Endodermal cell (in vitro differentiated cells): ENCODE measurements around the gene TMEM132A. TPM values are rescaled to one million over a fixed set of nuclear protein-coding genes. Genes with fewer than 3 reads are reported as not detected.

ENCODE experiments used
- DNase-seq: peaks from one replicate; pipeline ENCODE4 v3.0.0-alpha.2; 2017
- H3K27ac ChIP-seq: 2 replicates; pipeline ENCODE4 v1.5.1; 2013; ENCODE audit warnings: mild to moderate bottlenecking, low read depth, low read length, moderate library complexity
- H3K27me3 ChIP-seq: 2 replicates; pipeline ENCODE4 v1.6.1; 2013; ENCODE audit warnings: mild to moderate bottlenecking, low read length, moderate library complexity; ENCODE audit not compliant: insufficient read depth, control insufficient read depth, poor library complexity, severe bottlenecking
- H3K36me3 ChIP-seq: 2 replicates; pipeline ENCODE4 v1.7.0; 2013; ENCODE audit warnings: mild to moderate bottlenecking, low read length, moderate library complexity; ENCODE audit not compliant: control insufficient read depth, insufficient read depth
- H3K4me1 ChIP-seq: one replicate; pipeline ENCODE4 v1.7.0; 2013; ENCODE audit warnings: low read length; ENCODE audit not compliant: control insufficient read depth, insufficient read depth
- H3K4me3 ChIP-seq: 2 replicates; pipeline ENCODE4 v1.5.1; 2013; ENCODE audit warnings: mild to moderate bottlenecking, low read length, moderate library complexity
- H3K9ac ChIP-seq: 2 replicates; pipeline ENCODE4 v1.6.1; 2013; ENCODE audit warnings: mild to moderate bottlenecking, low read length, moderate library complexity; ENCODE audit not compliant: poor library complexity, severe bottlenecking; ENCODE audit errors: extremely low read depth
- H3K9me3 ChIP-seq: 2 replicates; pipeline ENCODE4 v1.6.1; 2013; ENCODE audit warnings: mild to moderate bottlenecking, low read length, moderate library complexity; ENCODE audit not compliant: control insufficient read depth
- H3K27ac Mint-ChIP-seq: 2 replicates; pipeline ENCODE4 v1.8.0; 2020; ENCODE audit warnings: mixed read lengths
- H3K27me3 Mint-ChIP-seq: 2 replicates; pipeline ENCODE4 v1.8.0; 2021; ENCODE audit warnings: mild to moderate bottlenecking, mixed read lengths; ENCODE audit not compliant: insufficient read depth
- H3K36me3 Mint-ChIP-seq: 2 replicates; pipeline ENCODE4 v1.8.0; 2020; ENCODE audit warnings: low read depth, mixed read lengths
- H3K4me1 Mint-ChIP-seq: 2 replicates; pipeline ENCODE4 v1.8.0; 2020; ENCODE audit warnings: mixed read lengths
- H3K4me3 Mint-ChIP-seq: 2 replicates; pipeline ENCODE4 v1.8.0; 2020; ENCODE audit warnings: mild to moderate bottlenecking, moderate library complexity, mixed read lengths
- H3K9me3 Mint-ChIP-seq: 2 replicates; pipeline ENCODE4 v1.8.0; 2020; ENCODE audit warnings: mild to moderate bottlenecking, mixed read lengths
- WGBS, 2 experiments: methylation state at CpG; one replicate each; pipeline versions ENCODE4 v1.1.5 to v1.1.7; 2013; ENCODE audit warnings: missing lambda C conversion rate in 2 of 2, mixed read lengths in 1 of 2; ENCODE audit not compliant: insufficient coverage in 1 of 2, insufficient read length in 1 of 2; 5-methylcytosine and 5-hydroxymethylcytosine counted together
- total RNA-seq, 2 donors: library from RNA; stranded (reverse); fragmentation: NEBNext Ultra II Directional in 1 of 2; extraction: Animal tissue kit (Norgen Biotek cat#: 25700) in 1 of 2; gene quantifications; 2 replicates in 1 of 2; 3 replicates in 1 of 2; pipeline ENCODE4 v1.2.1, GENCODE V29; 2021
- TF ChIP-seq, protein P1 (sequence below): fragments of 200-600 bp; sonication (generic); conservative IDR thresholded peaks from 2 replicates; pipeline ENCODE4 v1.5.0; 2021; ENCODE audit warnings: antibody characterized with exemption, mild to moderate bottlenecking

The TMEM132A gene
- total RNA-seq, 2 donors from 2014 or later = 135 to 140 TPM

DNA sequence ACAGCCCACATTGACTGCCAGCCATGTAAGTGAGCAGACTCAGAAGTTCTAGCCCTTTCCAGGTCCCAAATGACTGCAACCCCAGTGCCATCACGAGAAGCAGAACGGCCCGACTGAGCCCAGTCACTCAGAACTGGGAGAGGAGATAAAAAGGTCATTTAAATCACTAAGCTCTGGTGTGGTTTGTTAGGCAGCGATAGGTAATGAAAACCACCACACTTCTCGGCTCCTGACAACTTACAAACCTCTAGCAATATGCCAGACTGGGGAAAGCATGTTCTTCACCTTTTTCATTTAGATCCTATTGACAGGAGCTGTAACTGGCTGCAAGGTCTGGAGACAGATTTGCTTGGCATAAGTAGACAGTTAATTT, 21.0 kb downstream of the TMEM132A start:
- Histone ChIP-seq H3K9me3 (no peaks in the 10 kb centered on the region), H3K4me1 (no peaks in the 10 kb centered on the region), H3K4me3 (no peak overlapping the region), H3K9ac (no peak overlapping the region), H3K36me3 (no peaks in the 10 kb centered on the region), H3K27ac (no peak overlapping the region), H3K27me3 (peaks cover 24% of the 10 kb centered on the region)
- Mint-ChIP-seq H3K9me3 (no peaks in the 10 kb centered on the region), H3K4me3 (no peak overlapping the region), H3K36me3 (no peaks in the 10 kb centered on the region), H3K4me1 (no peaks in the 10 kb centered on the region), H3K27me3 (peaks cover 34% of the 10 kb centered on the region), H3K27ac (no peak overlapping the region)
- TF ChIP-seq, protein P1, sequence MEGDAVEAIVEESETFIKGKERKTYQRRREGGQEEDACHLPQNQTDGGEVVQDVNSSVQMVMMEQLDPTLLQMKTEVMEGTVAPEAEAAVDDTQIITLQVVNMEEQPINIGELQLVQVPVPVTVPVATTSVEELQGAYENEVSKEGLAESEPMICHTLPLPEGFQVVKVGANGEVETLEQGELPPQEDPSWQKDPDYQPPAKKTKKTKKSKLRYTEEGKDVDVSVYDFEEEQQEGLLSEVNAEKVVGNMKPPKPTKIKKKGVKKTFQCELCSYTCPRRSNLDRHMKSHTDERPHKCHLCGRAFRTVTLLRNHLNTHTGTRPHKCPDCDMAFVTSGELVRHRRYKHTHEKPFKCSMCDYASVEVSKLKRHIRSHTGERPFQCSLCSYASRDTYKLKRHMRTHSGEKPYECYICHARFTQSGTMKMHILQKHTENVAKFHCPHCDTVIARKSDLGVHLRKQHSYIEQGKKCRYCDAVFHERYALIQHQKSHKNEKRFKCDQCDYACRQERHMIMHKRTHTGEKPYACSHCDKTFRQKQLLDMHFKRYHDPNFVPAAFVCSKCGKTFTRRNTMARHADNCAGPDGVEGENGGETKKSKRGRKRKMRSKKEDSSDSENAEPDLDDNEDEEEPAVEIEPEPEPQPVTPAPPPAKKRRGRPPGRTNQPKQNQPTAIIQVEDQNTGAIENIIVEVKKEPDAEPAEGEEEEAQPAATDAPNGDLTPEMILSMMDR = no peak
- WGBS, 2 experiments = 92 to 96% methylated on average over 2 to 5 of the region's 5 CpGs
- no peak for DNase-seq

DNA sequence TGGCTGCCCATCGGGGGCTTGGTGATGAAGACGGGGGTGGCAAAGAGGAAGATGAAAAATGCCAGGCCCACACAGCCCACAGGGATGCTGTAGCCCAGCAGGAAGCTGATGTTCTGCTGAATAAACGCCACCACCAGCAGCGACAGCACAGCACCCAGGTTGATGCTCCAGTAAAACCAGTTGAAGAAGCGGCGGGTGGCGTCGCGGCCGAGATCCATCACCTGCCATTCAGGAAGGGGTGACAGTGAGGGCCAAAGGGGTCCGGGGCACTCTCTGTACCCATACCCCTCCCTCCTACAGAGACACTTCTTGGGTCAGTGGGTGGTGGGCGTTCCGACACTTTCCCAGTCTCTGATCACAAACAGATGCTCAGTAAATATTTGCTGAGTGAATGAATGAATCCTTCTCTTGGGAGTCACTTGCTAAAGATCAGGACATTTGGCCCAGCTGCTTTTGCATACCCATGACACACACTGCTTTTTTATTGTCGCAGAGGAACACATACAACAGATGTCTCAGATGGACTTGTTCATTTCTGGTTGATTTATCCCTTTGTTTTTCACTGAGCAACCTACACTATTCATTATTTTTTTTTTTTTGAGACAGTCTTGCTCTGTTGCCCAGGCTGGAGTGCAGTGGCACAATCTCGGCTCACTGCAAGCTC, 22.5 kb downstream of the TMEM132A start:
- Mint-ChIP-seq H3K27ac (no peak overlapping the region), H3K4me1 (no peaks in the 10 kb centered on the region), H3K36me3 (no peaks in the 10 kb centered on the region), H3K4me3 (no peak overlapping the region), H3K27me3 (peaks cover 47% of the 10 kb centered on the region), H3K9me3 (no peaks in the 10 kb centered on the region)
- TF ChIP-seq, protein P1 = no peak
- Histone ChIP-seq H3K9ac (no peak overlapping the region), H3K27ac (no peak overlapping the region), H3K4me3 (no peak overlapping the region), H3K36me3 (no peaks in the 10 kb centered on the region), H3K4me1 (no peaks in the 10 kb centered on the region), H3K27me3 (peaks cover 39% of the 10 kb centered on the region), H3K9me3 (no peaks in the 10 kb centered on the region)
- no peak for DNase-seq
- 89 to 92% methylated on average over 6 to 13 of the region's 15 CpGs for WGBS, 2 experiments

DNA sequence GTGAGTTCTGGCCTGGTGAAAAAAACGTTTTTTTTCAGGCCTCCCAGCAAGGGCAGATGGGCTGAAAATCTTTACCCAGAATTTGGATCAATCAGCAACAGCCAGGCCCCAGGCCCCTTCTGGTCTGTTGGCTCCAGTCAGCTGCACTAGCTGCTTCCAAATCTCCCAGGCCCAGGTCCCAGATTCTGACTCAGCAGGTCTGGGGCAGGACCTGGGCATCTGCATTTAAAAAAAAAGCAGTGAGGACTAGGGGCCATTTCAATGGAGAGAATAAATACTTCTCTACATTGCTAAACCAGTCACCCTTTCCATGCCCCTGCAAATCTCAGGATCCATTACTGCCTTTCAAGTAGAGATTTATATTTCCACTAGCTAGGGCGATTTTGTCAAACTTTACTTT, 23.4 kb downstream of the TMEM132A start:
- Mint-ChIP-seq H3K4me1 (no peaks in the 10 kb centered on the region), H3K4me3 (no peak overlapping the region), H3K9me3 (no peaks in the 10 kb centered on the region), H3K27me3 (peaks cover 57% of the 10 kb centered on the region), H3K36me3 (no peaks in the 10 kb centered on the region), H3K27ac (no peak overlapping the region)
- H3K27ac ChIP-seq = peak overlapping the region; percentile 78
- no peak overlapping the region for H3K4me3 ChIP-seq
- 0 to 39% methylated on average over 1 to 2 of the region's 2 CpGs for WGBS, 2 experiments
- no peak overlapping the region for H3K9ac ChIP-seq
- TF ChIP-seq, protein P1 = no peak
- no peak for DNase-seq
- no peaks in the 10 kb centered on the region for H3K9me3 ChIP-seq
- H3K36me3 ChIP-seq = no peaks in the 10 kb centered on the region
- H3K4me1 ChIP-seq = no peaks in the 10 kb centered on the region
- peaks cover 48% of the 10 kb centered on the region for H3K27me3 ChIP-seq
